ENCODE results near the gene EHBP1. TPM values are rescaled to one million over a fixed set of nuclear protein-coding genes. Genes with fewer than 3 reads are reported as not detected.
A peak's percentile ranks its signal among the peaks of the same experiment; 100 is the strongest.

Gene EHBP1
- total and polyA plus RNA-seq, 2 experiments from 2014 or later, result 27.2 to 47.9 TPM

DNA sequence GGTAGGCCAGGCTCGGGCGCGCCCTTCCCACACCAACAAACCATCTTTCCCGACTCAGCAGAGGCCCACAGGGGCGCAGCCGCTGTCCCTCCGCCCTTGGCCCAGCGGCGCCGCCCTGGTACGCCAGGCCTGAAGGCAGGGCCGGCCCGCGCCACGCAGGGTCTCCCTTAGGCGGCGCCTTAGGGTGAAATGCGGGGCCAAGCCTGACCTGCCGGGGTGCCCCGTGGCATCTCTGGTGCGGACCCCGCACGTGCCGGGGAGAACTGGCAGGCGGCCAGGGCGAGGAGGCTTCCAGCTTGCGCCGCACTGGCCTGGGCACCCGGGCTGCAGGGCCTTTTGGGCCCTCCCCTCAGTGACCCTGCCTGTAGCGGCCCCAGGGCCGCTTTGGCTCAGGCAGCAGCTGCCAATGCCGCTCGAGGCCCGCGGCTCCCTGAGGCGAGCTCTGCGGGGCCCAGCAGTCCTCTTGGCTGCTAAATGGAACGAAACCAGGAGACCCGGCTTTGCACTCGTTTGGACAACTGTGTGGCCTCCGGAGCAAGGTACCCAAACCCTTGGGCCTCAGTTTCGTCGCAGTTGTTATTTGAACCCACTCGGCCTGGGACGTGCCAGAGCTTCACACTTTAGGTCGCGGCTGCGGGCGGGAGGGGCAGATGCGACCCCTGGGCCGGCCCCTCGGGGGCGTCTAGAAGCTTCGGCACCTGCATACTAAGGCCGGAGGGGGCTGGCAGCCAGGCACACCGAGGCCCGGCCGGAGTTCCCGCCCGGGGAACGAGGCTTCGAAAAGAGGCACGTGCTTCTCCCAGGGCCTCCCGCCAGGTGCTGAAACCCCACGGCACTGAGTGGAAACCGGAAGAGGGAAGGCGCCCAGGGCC is 353.6 kb downstream of the EHBP1 start:
- H3K4me3 ChIP-seq, result peak overlapping the region; percentile 89
- no peaks in the 10 kb centered on the region for H3K9me2 ChIP-seq (ENCODE audit: insufficient read depth)
- H3K27ac ChIP-seq (ENCODE audit: low read depth), result no peak overlapping the region
- peak; percentile 25 for ATAC-seq
- peaks cover 81% of the 10 kb centered on the region for H3K27me3 Mint-ChIP-seq (ENCODE audit: insufficient read depth, low read depth, poor library complexity)
- H3K36me3 Mint-ChIP-seq (ENCODE audit: low read depth), result peaks cover 9% of the 10 kb centered on the region; the same call in 1 of the 3 replicates
- H3K27ac Mint-ChIP-seq, result no peak overlapping the region
- peaks cover 99% of the 10 kb centered on the region for H3K27me3 ChIP-seq (ENCODE audit: insufficient read depth)
- peak overlapping the region; percentile 86 for H2AFZ ChIP-seq
- peak overlapping the region; percentile 70 for H3K4me3 Mint-ChIP-seq
- H3K4me1 Mint-ChIP-seq, result peaks cover 52% of the 10 kb centered on the region
- peaks cover 26% of the 10 kb centered on the region for H3F3A ChIP-seq (replicated peaks; ENCODE audit: low read depth)
- no peaks in the 10 kb centered on the region for H3K79me2 ChIP-seq (replicated peaks; ENCODE audit: insufficient read depth)
- peaks cover 11% of the 10 kb centered on the region; the same call in 2 of the 3 replicates for H3K9me3 Mint-ChIP-seq
- peak; percentile 70 for DNase-seq (ENCODE audit: low spot score)
- TF ChIP-seq NANOG (IDR thresholded peaks at IDR 0.05; ENCODE audit: borderline replicate concordance), result no peak
- TF ChIP-seq, protein P1, sequence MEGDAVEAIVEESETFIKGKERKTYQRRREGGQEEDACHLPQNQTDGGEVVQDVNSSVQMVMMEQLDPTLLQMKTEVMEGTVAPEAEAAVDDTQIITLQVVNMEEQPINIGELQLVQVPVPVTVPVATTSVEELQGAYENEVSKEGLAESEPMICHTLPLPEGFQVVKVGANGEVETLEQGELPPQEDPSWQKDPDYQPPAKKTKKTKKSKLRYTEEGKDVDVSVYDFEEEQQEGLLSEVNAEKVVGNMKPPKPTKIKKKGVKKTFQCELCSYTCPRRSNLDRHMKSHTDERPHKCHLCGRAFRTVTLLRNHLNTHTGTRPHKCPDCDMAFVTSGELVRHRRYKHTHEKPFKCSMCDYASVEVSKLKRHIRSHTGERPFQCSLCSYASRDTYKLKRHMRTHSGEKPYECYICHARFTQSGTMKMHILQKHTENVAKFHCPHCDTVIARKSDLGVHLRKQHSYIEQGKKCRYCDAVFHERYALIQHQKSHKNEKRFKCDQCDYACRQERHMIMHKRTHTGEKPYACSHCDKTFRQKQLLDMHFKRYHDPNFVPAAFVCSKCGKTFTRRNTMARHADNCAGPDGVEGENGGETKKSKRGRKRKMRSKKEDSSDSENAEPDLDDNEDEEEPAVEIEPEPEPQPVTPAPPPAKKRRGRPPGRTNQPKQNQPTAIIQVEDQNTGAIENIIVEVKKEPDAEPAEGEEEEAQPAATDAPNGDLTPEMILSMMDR (conservative IDR thresholded peaks at IDR 0.05; ENCODE audit: low read depth in 2 of 2), result no peak; a peak in 1 of 4 replicates
- peak; percentile 78 for TF ChIP-seq EZH2 (IDR thresholded peaks at IDR 0.05; ENCODE audit: low read depth, unreplicated experiment)
- no peak for TF ChIP-seq CREB1 (CRISPR knock-in tag; IDR thresholded peaks at IDR 0.05; ENCODE audit: low read depth)
- TF ChIP-seq JUNB (IDR thresholded peaks at IDR 0.05; ENCODE audit: unreplicated experiment), result no peak
- no peak for TF ChIP-seq ZNF114 (CRISPR knock-in tag; IDR thresholded peaks at IDR 0.05)
- TF ChIP-seq, protein P2, sequence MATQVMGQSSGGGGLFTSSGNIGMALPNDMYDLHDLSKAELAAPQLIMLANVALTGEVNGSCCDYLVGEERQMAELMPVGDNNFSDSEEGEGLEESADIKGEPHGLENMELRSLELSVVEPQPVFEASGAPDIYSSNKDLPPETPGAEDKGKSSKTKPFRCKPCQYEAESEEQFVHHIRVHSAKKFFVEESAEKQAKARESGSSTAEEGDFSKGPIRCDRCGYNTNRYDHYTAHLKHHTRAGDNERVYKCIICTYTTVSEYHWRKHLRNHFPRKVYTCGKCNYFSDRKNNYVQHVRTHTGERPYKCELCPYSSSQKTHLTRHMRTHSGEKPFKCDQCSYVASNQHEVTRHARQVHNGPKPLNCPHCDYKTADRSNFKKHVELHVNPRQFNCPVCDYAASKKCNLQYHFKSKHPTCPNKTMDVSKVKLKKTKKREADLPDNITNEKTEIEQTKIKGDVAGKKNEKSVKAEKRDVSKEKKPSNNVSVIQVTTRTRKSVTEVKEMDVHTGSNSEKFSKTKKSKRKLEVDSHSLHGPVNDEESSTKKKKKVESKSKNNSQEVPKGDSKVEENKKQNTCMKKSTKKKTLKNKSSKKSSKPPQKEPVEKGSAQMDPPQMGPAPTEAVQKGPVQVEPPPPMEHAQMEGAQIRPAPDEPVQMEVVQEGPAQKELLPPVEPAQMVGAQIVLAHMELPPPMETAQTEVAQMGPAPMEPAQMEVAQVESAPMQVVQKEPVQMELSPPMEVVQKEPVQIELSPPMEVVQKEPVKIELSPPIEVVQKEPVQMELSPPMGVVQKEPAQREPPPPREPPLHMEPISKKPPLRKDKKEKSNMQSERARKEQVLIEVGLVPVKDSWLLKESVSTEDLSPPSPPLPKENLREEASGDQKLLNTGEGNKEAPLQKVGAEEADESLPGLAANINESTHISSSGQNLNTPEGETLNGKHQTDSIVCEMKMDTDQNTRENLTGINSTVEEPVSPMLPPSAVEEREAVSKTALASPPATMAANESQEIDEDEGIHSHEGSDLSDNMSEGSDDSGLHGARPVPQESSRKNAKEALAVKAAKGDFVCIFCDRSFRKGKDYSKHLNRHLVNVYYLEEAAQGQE (IDR thresholded peaks at IDR 0.05; ENCODE audit: unreplicated experiment), result no peak
- TF ChIP-seq, protein P3, sequence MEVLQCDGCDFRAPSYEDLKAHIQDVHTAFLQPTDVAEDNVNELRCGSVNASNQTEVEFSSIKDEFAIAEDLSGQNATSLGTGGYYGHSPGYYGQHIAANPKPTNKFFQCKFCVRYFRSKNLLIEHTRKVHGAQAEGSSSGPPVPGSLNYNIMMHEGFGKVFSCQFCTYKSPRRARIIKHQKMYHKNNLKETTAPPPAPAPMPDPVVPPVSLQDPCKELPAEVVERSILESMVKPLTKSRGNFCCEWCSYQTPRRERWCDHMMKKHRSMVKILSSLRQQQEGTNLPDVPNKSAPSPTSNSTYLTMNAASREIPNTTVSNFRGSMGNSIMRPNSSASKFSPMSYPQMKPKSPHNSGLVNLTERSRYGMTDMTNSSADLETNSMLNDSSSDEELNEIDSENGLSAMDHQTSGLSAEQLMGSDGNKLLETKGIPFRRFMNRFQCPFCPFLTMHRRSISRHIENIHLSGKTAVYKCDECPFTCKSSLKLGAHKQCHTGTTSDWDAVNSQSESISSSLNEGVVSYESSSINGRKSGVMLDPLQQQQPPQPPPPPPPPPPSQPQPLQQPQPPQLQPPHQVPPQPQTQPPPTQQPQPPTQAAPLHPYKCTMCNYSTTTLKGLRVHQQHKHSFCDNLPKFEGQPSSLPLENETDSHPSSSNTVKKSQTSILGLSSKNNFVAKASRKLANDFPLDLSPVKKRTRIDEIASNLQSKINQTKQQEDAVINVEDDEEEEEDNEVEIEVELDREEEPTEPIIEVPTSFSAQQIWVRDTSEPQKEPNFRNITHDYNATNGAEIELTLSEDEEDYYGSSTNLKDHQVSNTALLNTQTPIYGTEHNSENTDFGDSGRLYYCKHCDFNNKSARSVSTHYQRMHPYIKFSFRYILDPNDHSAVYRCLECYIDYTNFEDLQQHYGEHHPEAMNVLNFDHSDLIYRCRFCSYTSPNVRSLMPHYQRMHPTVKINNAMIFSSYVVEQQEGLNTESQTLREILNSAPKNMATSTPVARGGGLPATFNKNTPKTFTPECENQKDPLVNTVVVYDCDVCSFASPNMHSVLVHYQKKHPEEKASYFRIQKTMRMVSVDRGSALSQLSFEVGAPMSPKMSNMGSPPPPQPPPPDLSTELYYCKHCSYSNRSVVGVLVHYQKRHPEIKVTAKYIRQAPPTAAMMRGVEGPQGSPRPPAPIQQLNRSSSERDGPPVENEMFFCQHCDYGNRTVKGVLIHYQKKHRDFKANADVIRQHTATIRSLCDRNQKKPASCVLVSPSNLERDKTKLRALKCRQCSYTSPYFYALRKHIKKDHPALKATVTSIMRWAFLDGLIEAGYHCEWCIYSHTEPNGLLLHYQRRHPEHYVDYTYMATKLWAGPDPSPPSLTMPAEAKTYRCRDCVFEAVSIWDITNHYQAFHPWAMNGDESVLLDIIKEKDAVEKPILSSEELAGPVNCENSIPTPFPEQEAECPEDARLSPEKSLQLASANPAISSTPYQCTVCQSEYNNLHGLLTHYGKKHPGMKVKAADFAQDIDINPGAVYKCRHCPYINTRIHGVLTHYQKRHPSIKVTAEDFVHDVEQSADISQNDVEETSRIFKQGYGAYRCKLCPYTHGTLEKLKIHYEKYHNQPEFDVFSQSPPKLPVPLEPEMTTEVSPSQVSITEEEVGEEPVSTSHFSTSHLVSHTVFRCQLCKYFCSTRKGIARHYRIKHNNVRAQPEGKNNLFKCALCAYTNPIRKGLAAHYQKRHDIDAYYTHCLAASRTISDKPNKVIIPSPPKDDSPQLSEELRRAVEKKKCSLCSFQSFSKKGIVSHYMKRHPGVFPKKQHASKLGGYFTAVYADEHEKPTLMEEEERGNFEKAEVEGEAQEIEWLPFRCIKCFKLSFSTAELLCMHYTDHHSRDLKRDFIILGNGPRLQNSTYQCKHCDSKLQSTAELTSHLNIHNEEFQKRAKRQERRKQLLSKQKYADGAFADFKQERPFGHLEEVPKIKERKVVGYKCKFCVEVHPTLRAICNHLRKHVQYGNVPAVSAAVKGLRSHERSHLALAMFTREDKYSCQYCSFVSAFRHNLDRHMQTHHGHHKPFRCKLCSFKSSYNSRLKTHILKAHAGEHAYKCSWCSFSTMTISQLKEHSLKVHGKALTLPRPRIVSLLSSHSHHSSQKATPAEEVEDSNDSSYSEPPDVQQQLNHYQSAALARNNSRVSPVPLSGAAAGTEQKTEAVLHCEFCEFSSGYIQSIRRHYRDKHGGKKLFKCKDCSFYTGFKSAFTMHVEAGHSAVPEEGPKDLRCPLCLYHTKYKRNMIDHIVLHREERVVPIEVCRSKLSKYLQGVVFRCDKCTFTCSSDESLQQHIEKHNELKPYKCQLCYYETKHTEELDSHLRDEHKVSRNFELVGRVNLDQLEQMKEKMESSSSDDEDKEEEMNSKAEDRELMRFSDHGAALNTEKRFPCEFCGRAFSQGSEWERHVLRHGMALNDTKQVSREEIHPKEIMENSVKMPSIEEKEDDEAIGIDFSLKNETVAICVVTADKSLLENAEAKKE (CRISPR knock-in tag; IDR thresholded peaks at IDR 0.05), result no peak
- peak overlapping the region; percentile 96 for H3K4me2 ChIP-seq
- peaks cover 6% of the 10 kb centered on the region; the same call in 1 of the 2 replicates for H4K20me1 ChIP-seq (replicated peaks; ENCODE audit: insufficient read depth)
- no peaks in the 10 kb centered on the region for H3K36me3 ChIP-seq (ENCODE audit: insufficient read depth)
- peaks cover 47% of the 10 kb centered on the region for H3K4me1 ChIP-seq (ENCODE audit: insufficient read depth)

Data from GM23338 (cell line).